Right lung (tissue), 10 donors: ENCODE results near the gene PPM1A. TPM values are rescaled to one million over a fixed set of nuclear protein-coding genes. Genes with fewer than 3 reads are reported as not detected.

ENCODE experiments used
- DNase-seq, 2 donors: peaks; one replicate each; pipeline ENCODE4 v3.0.0-alpha.2; 2013
- long read RNA-seq, 8 donors: transcript quantifications; one replicate each; lab custom pipeline, GENCODE V29; 2026
- polyA plus RNA-seq, 5 donors: library from polyadenylated mRNA; unstranded; fragments of 120-200 nt; gene quantifications; one replicate each; pipeline versions ENCODE4 v1.2.1 to v1.2.3, GENCODE V29; 2013; ENCODE audit warnings: inconsistent platforms in 1 of 5, low replicate concordance in 1 of 5; ENCODE audit not compliant: insufficient read length in 5 of 5, insufficient read depth in 1 of 5

The PPM1A gene
- 10 to 100 TPM; 43.0 to 61.6 (median 56.7) TPM for polyA plus RNA-seq
- long read RNA-seq, donor 1, full-length matches to known transcripts = 14 of 19 reads
- long read RNA-seq, donor 1, partial matches to known transcripts = 5 of 19 reads
- long read RNA-seq, donor 1, other reads (novel, unspliced or antisense) = 0 of 19 reads
- long read RNA-seq, donor 2, full-length matches to known transcripts = 3 of 32 reads
- long read RNA-seq, donor 2, partial matches to known transcripts = 29 of 32 reads
- long read RNA-seq, donor 2, other reads (novel, unspliced or antisense) = 0 of 32 reads
- long read RNA-seq, donor 3, full-length matches to known transcripts = 8 of 8 reads
- long read RNA-seq, donor 3, partial matches to known transcripts = 0 of 8 reads
- long read RNA-seq, donor 3, other reads (novel, unspliced or antisense) = 0 of 8 reads
- long read RNA-seq, donor 4, full-length matches to known transcripts = 4 of 9 reads
- long read RNA-seq, donor 4, partial matches to known transcripts = 5 of 9 reads
- long read RNA-seq, donor 4, other reads (novel, unspliced or antisense) = 0 of 9 reads
- long read RNA-seq, donor 5, full-length matches to known transcripts = 4 of 14 reads
- long read RNA-seq, donor 5, partial matches to known transcripts = 10 of 14 reads
- long read RNA-seq, donor 5, other reads (novel, unspliced or antisense) = 0 of 14 reads
- long read RNA-seq, donor 6, full-length matches to known transcripts = 6 of 6 reads
- long read RNA-seq, donor 6, partial matches to known transcripts = 0 of 6 reads
- long read RNA-seq, donor 6, other reads (novel, unspliced or antisense) = 0 of 6 reads
- long read RNA-seq, donor 7, full-length matches to known transcripts = 8 of 8 reads
- long read RNA-seq, donor 7, partial matches to known transcripts = 0 of 8 reads
- long read RNA-seq, donor 7, other reads (novel, unspliced or antisense) = 0 of 8 reads
- long read RNA-seq, donor 8 = 0 reads

DNA sequence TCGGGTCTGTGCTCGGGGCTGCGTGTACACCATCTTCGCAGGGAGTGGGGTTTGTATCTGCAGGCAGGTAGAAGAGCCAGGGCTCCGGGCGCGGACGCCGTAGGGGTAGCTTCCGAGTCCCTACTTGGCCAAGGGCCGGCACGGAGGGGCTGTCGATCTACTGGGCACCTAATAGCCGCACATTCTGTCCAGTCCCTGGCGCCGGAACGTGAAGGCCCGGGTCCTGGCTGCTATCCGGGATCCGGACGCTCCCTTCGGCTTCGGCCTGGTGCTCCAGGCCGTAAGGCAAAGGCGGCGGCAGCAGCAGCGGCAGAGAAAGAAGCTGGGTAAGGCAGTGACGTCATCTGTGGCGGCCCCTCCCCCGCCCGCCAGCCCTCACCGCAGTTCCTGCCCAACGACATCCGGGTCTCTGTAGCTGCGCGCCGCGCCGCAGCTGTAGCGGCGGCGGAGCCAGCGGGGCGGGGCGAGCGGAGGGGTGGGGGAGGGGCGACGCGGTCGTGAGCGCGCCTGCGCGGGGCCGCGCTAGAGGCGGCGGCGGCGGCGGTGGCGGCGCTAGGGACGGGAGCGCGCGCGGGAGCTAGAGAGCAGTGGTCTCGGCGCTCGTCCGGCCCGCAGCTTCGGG, at the start of gene PPM1A:
TSS of gene PPM1A (plus strand) at position 525 of the 622 bp plus-strand sequence. CDS start 33,483 bp downstream, outside the sequence.
- DNase-seq = peak; percentile 96

- DNase-seq = no peak
Observed at GRCh38 chr14:60199321-60199720, 49.7 kb upstream of the PPM1A start.

DNA sequence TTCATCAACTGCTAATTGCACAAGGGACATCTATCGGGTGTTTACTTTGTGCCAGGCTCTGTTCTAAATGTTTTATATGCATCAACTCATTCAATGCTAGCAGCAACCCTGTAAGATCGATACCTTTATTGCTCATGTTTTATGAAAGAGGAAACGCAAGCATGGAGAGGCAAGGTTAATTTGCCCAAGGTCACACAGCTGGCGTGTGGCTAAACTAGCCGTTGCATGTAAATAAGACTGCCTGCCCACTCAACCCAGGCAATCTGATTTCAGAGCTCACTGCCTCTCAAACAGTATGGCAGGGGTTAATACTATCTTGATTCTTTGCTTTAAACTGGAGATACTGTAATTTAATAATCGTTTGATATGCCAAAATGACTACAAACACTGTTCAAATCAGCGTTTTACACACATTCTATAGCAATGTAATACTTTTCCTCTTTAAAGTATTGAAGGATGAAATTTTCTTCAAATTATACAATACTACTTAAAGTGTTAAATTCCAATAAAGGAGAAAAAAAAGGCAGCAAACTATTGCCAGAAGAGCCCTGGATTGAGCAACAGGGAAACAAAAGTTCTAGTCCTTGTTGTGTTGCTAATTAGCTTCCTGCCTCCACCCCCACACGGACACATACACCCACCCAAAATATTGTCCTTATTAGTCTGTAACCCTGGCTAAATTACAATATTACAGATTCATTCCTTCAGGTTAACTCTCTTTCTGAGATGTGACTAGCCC, 44.7 kb upstream of the PPM1A start:
- no peak for DNase-seq

GRCh38 chr14:60204843-60205774, 43.9 kb upstream of the PPM1A start:
- no peak for DNase-seq

DNA sequence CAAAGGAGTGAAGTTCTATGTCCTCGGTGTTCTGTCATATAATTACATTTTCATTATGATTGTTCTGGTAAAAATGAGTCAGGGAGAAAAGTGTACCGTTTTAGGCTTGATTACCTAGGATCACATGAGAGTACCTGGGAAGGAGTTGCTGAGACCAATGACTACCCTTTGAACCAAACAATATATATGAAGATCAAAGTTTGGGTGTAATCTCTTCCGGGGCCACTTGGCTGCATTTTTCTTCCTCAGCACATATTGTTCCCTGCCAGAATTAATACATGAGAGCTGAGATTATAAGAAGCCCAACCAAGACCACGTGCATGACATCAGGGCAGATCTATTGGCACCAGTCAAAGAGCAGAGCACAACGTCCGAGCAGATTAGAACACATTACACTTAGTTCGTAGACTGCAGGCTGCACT, 42.8 kb upstream of the PPM1A start:
- DNase-seq = no peak

DNA sequence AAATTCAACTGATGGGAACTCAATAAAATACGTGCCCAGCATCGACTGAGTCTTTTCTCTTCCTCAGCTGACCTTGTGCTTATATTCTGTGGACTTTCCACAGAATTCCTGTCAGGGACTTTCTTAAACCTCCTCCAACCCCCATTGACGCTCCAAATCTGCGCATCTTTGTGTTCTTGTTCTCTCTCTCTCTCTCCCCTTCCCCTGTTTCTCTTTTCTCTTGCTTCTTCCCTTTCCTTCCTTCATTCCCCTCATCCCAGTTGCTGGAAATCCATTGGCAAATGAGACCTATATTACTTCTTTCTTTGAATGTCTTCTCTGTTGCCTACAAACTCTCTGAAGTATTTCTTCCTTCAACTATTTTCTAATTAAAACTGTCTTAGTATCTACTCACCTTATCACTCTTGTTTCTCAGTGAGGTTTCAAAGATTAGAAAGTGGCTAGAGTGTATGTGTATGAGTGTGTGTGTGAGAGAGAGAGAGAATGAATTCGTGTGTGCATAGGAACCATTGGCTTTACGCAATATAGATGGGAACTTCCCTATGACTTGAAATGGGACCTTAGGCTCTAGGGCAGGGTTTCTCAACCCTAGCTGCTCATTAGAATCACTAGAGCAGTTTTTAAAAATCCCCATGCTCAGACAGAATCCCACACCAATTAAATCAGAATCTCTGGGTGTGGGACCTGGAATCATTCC, 42.0 kb upstream of the PPM1A start:
- DNase-seq = no peak

GRCh38 chr14:60210703-60211102, 38.3 kb upstream of the PPM1A start:
- no peak for DNase-seq

GRCh38 chr14:60211153-60211552, 37.9 kb upstream of the PPM1A start:
- no peak for DNase-seq

- DNase-seq = no peak
Observed at GRCh38 chr14:60212503-60213371, 36.3 kb upstream of the PPM1A start.

GRCh38 chr14:60214003-60214402, 35.0 kb upstream of the PPM1A start:
- no peak for DNase-seq

DNA sequence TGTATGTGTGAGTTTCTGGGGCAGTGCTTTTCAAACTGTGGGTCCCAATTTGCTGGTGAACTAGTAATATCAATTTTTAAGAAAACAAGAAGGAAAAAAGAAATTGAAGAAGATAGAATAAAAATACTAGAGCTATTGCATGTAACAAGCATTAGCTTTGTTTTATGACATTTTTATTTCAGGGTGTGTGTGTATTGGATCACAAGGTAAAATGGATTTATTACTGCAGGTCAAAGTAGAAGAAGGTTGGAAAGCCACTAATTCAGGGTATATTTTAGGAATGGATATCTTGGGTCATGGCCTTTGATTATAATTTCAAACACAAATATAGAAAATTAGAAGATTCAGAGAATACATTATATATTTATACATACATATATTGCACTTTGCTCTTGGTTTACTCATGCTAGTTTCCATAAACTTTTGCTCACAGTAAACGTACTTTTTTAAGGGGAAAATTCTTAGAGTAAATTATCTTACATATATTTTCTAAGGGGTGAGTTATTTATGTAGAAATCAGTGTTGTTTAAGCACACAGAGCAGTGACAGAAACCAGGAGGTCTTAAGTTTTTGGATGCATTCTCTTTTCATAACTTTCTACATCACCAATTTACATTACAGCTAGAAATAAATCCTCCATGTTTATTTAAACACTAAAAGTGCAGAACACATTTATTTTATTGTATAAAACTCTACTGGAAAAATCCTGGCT, 34.5 kb upstream of the PPM1A start:
- DNase-seq = no peak

DNA sequence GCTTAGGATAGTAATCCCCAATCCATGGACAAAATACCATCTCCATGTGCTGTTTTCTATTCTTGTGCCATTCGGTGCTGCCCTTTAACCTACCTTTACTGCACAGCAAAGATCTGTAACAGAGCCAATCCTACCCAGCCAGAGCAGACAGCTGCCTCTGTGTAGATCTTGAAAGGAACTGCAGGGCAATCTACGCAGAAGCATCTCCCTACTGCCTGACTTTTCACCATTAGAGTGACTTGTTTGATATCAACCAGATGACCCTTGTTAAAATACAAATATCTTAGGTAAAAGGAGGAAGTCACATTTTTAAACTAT, 33.9 kb upstream of the PPM1A start:
- no peak for DNase-seq

DNA sequence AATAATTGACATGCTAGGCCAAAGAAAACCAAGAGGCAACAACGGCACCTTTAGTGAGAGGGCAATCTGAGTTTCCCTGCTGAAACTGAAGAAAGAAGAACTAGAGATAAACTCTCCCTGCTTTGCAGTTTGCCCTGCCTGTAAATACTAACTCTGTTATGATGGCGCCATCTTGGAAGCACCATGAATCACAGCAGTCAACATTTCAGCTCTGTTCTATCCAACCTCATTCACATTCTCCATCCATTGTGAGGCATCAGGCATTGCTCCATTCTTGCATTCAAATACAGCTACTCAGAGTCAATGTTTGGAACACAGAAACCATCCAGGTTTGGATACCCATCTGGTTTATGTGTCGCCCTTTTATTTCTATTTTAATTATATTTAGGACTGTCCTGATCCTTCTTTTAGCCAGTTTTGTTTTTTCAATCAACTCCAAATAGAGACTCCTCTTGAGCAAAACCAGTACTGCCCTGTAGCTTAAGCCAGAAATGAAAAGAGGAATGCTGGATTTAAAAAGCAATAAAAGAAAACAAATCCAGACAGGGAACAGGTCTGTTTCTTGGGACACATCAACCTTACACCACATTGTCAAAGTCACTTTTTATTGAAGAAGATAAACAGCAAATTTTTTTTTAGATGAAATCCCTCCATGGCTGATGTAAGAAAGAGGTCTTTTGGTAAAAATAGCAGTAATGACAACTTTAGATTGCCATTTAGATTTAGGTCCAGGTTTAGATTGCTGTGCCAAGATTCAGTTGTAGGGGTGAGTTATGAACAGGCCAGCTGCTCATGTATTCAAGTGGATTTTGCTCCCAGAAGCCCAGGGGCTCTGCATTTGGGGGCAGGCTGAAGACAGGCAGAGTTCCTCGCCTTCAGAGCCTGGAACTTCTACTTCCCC, 33.3 kb upstream of the PPM1A start:
- no peak for DNase-seq

DNA sequence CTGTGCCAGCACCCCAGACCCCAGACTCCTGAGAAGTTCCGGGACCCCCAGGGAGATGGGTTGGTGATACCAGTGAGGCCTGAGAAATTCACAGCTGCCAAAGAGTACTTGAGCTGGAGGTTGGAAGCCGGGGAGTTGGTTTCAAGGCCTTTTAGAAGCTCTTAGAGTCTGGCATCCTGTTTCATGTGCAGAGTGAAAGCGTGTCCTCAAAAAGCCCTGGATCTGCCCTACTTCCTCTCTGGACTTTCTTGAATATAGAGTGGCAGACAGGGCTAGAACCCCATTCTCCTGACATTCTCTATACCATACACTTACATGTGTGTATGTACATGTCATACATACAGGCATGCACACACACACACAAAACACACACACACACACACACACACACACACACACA, 31.3 kb upstream of the PPM1A start:
- no peak for DNase-seq

- DNase-seq = no peak
Observed at GRCh38 chr14:60220084-60220483, 28.9 kb upstream of the PPM1A start.

- DNase-seq = no peak
Observed at GRCh38 chr14:60220917-60221316, 28.1 kb upstream of the PPM1A start.

GRCh38 chr14:60221457-60221856, 27.6 kb upstream of the PPM1A start:
- no peak for DNase-seq
